HepG2 (cell line): ENCODE measurements around the gene SMAD7. TPM values are rescaled to one million over a fixed set of nuclear protein-coding genes. Genes with fewer than 3 reads are reported as not detected.

ENCODE experiments used
- ATAC-seq: fragments of 200-7000 bp; cut with Tn5 transposase; 3 replicates; pipeline ENCODE4 v1.9.1; 2020; ENCODE audit warnings: mild to moderate bottlenecking, moderate library complexity
- BruUV-seq: library from RNA; stranded (reverse); fragments of 400-500 nt; replicated peaks from 2 replicates; lab custom pipeline; 2021; lab: Mats Ljungman, UMichigan
- CTCF ChIA-PET: fragments of 300-600 bp; formaldehyde crosslinking; extraction: SDS; loops from one replicate; lab custom pipeline; 2021; ENCODE audit warnings: low total read pairs, inconsistent platforms, low intra/inter-chr PET ratio; lab: Yijun Ruan, JAX
- POLR2A ChIA-PET: fragments of 350-600 bp; sonication (Branson Sonifier 250); formaldehyde crosslinking; loops from one replicate; lab custom pipeline; 2020; ENCODE audit warnings: antibody characterized with exemption, inconsistent platforms; lab: Yijun Ruan, JAX
- DNase-seq: peaks from one replicate; pipeline ENCODE4 v3.0.0-alpha.2; 2015; ENCODE audit warnings: low spot score
- FAIRE-seq: peaks from 3 replicates; lab custom pipeline; 2011; peaks lifted over from hg19 to GRCh38; lab: Jason Lieb, UNC
- H2AFZ ChIP-seq: one replicate; pipeline ENCODE4 v1.6.1; 2011; ENCODE audit warnings: low read length, inconsistent platforms
- H3K27ac ChIP-seq: fragments of 300-600 bp; 3 replicates; pipeline ENCODE4 v1.8.0; 2011; ENCODE audit warnings: mixed run types, mild to moderate bottlenecking, mixed read lengths, low read length, inconsistent platforms; ENCODE audit not compliant: insufficient read depth; ENCODE audit errors: extremely low read length
- H3K27me3 ChIP-seq, 2 experiments: fragments of 200-600 bp in 1 of 2; 2 replicates in 1 of 2; 3 replicates in 1 of 2; pipeline versions ENCODE4 v1.6.0 to v1.8.0; 2011; ENCODE audit warnings: low read length in 2 of 2, mild to moderate bottlenecking in 2 of 2, moderate library complexity in 2 of 2, inconsistent platforms in 1 of 2; ENCODE audit not compliant: insufficient read depth in 2 of 2, control insufficient read depth in 1 of 2
- H3K36me3 ChIP-seq, 2 experiments: fragments of 200-600 bp in 1 of 2; replicated peaks in 1 of 2; 2 replicates in 1 of 2; 3 replicates in 1 of 2; pipeline versions ENCODE4 v1.5.1 to v1.8.0; 2011; ENCODE audit warnings: low read length in 2 of 2, inconsistent platforms in 1 of 2; ENCODE audit not compliant: insufficient read depth in 2 of 2, control insufficient read depth in 1 of 2
- H3K4me1 ChIP-seq: 2 replicates; pipeline ENCODE4 v1.5.1; 2012; ENCODE audit warnings: low read length, inconsistent platforms; ENCODE audit not compliant: insufficient read depth
- H3K4me2 ChIP-seq: 2 replicates; pipeline ENCODE4 v1.6.0; 2011; ENCODE audit warnings: low read depth, low read length, inconsistent platforms
- H3K4me3 ChIP-seq, 3 experiments: fragments of 200-600 bp in 1 of 3; sonication (generic), shearing (Covaris generic) in 1 of 3; replicated peaks in 1 of 3; 2 replicates each; pipeline ENCODE4 v1.5.1; 2011 to 2016; ENCODE audit warnings: low read length in 3 of 3, inconsistent platforms in 2 of 3, low read depth in 2 of 3, mild to moderate bottlenecking in 2 of 3, control low read depth in 1 of 3, mixed read lengths in 1 of 3; ENCODE audit not compliant: insufficient read depth in 1 of 3
- H3K79me2 ChIP-seq: one replicate; pipeline ENCODE4 v1.6.1; 2011; ENCODE audit warnings: low read length, inconsistent platforms; ENCODE audit not compliant: insufficient read depth
- H3K9ac ChIP-seq: 2 replicates; pipeline ENCODE4 v1.6.0; 2011; ENCODE audit warnings: mild to moderate bottlenecking, low read depth, low read length, inconsistent platforms; ENCODE audit not compliant: insufficient read depth
- H3K9me3 ChIP-seq: 2 replicates; pipeline ENCODE4 v1.5.1; 2012; ENCODE audit warnings: mild to moderate bottlenecking, low read length
- H4K20me1 ChIP-seq: 2 replicates; pipeline ENCODE4 v1.6.0; 2011; ENCODE audit warnings: inconsistent platforms, mild to moderate bottlenecking, low read length, moderate library complexity; ENCODE audit not compliant: insufficient read depth
- JDP2 ChIP-seq: sonication (generic); formaldehyde crosslinking; IDR thresholded peaks from 2 replicates; pipeline ENCODE4 v1.8.1; 2022; ENCODE audit warnings: missing genetic modification reagents, borderline replicate concordance
- PCBP2 ChIP-seq: fragments of 200-400 bp; formaldehyde crosslinking; optimal IDR thresholded peaks from 2 replicates; pipeline ENCODE3; 2018; ENCODE audit warnings: low read length, low read depth; ENCODE audit not compliant: poor library complexity, severe bottlenecking
- SRSF1 ChIP-seq: fragments of 200-400 bp; formaldehyde crosslinking; optimal IDR thresholded peaks from 2 replicates; pipeline ENCODE3; 2017; ENCODE audit warnings: mild to moderate bottlenecking, low read depth, low read length, moderate library complexity
- TIGD3 ChIP-seq: sonication (generic); formaldehyde crosslinking; IDR thresholded peaks from 2 replicates; pipeline ENCODE4 v1.5.1; 2020; ENCODE audit warnings: mild to moderate bottlenecking, missing genetic modification reagents, borderline replicate concordance
- ZBTB42 ChIP-seq: sonication (generic); formaldehyde crosslinking; IDR thresholded peaks from 2 replicates; pipeline ENCODE4 v1.5.0; 2020; ENCODE audit warnings: mild to moderate bottlenecking, missing genetic modification reagents
- ZFX ChIP-seq: sonication (generic); formaldehyde crosslinking; IDR thresholded peaks from 2 replicates; pipeline ENCODE4 v1.4.0; 2020; ENCODE audit warnings: mild to moderate bottlenecking, low read depth, missing genetic modification reagents, moderate library complexity
- ZKSCAN1 ChIP-seq: fragments of 150-350 bp; IDR thresholded peaks from 2 replicates; pipeline ENCODE4 v1.6.1; 2014; ENCODE audit warnings: low read length
- ZNF615 ChIP-seq: sonication (generic); formaldehyde crosslinking; IDR thresholded peaks from 2 replicates; pipeline ENCODE4 v1.5.0; 2020; ENCODE audit warnings: mild to moderate bottlenecking, missing genetic modification reagents, borderline replicate concordance
- ZNF639 ChIP-seq: conservative IDR thresholded peaks from 2 replicates; pipeline ENCODE4 v1.6.1; 2018; ENCODE audit warnings: missing genetic modification reagents
- WGBS: methylation state at CpG from one replicate; pipeline ENCODE4 v1.1.6; 2017; ENCODE audit warnings: low lambda C conversion rate; 5-methylcytosine and 5-hydroxymethylcytosine counted together
- in situ Hi-C: cut with HindIII; loops from 2 replicates; pipeline ENCODE4 v1.10.0; 2017; ENCODE audit warnings: low pct_unique_long_range_greater_than_20kb; ENCODE audit not compliant: extremely low pct_ligation_motif_present
- intact Hi-C: fragments of 100-400 bp; cut with micrococcal nuclease; formaldehyde crosslinking; loops from one replicate; pipeline ENCODE4 v1.10.0; 2022; ENCODE audit not compliant: unreplicated experiment
- polyA plus RNA-seq, 8 experiments: library from polyadenylated mRNA; depleted of rRNA in 3 of 8; stranded (reverse) in 7 of 8; unstranded in 1 of 8; fragments of >200 nt; fragmentation: Illumina TruSeq in 4 of 8; extraction: Trizol in 4 of 8; gene quantifications; 2 replicates each; pipeline versions ENCODE4 v1.2.1 to v1.2.3, GENCODE V29; 2011 to 2016; ENCODE audit warnings: low read depth in 4 of 8, missing spikeins in 1 of 8, mixed read lengths in 1 of 8; ENCODE audit not compliant: insufficient read depth in 1 of 8
- total RNA-seq, 5 experiments: library from RNA; depleted of rRNA; stranded (reverse); fragments of >200 nt; fragmentation: Illumina TruSeq; extraction: Trizol; gene quantifications; 2 replicates each; pipeline ENCODE4 v1.2.3, GENCODE V29; 2016; ENCODE audit warnings: low read depth in 1 of 5
- TF ChIP-seq, protein P1 (sequence below): sonication (generic); formaldehyde crosslinking; IDR thresholded peaks from 2 replicates; pipeline ENCODE4 v1.4.0; 2020; ENCODE audit warnings: mild to moderate bottlenecking, missing genetic modification reagents
- TF ChIP-seq, protein P2 (sequence below): sonication (generic); formaldehyde crosslinking; IDR thresholded peaks from 2 replicates; pipeline ENCODE4 v1.4.0; 2020; ENCODE audit warnings: missing genetic modification reagents

SMAD7 gene
- total and polyA plus RNA-seq, 2 of the 13 experiments (the other 11 are each of a cell fraction or from before 2014, with no cell fraction given), result 17.4 to 24.7 TPM

DNA sequence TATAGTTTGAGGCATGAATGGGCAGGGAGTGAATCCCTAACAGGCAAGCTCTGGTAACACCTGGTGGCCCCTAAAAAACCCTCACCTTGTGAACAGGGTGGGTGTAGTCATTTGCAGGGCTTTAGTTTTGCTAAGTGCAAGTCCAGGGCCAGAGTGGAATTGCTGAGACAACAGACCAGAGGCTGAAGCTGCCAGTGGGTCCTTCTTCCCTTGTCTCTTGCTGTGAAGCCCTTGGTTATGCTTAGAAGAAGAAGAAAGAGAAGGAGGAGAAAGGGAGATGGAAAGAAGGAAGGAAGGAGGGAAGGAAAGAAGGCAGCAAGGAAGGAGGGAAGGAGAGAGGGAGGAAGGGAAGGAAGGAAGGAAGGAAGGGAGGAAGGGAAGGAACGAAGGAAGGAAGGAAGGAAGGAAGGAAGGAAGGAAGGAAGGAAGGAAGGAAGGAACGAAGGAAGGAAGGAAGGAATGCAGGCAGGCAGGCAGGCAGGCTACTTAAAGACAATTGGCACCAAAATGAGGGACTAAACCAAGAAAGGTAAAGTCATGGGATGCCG is 45.8 kb downstream of the SMAD7 start:
- Histone ChIP-seq H3K9me3 (no peaks in the 10 kb centered on the region), H4K20me1 (no peaks in the 10 kb centered on the region), H3K9ac (no peak overlapping the region), H2AFZ (no peak overlapping the region), H3K4me2 (no peak overlapping the region), H3K27ac (no peak overlapping the region), H3K4me3 (no peak overlapping the region), H3K4me1 (peaks cover 43% of the 10 kb centered on the region), H3K36me3 (no peaks in the 10 kb centered on the region), H3K27me3 (no peaks in the 10 kb centered on the region), H3K79me2 (peaks cover 4% of the 10 kb centered on the region)
- DNase-seq (no peak), FAIRE-seq (no peak), ATAC-seq (no peak)
- TF ChIP-seq TIGD3 (no peak), ZNF639 (CRISPR knock-in tag) (no peak), JDP2 (CRISPR knock-in tag) (no peak), ZNF615 (CRISPR knock-in tag) (no peak), ZFX (no peak), PCBP2 (no peak), ZBTB42 (CRISPR knock-in tag) (no peak), SRSF1 (no peak), ZKSCAN1 (no peak)
- TF ChIP-seq, protein P1, sequence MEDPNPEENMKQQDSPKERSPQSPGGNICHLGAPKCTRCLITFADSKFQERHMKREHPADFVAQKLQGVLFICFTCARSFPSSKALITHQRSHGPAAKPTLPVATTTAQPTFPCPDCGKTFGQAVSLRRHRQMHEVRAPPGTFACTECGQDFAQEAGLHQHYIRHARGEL (CRISPR knock-in tag), result no peak
- TF ChIP-seq, protein P2, sequence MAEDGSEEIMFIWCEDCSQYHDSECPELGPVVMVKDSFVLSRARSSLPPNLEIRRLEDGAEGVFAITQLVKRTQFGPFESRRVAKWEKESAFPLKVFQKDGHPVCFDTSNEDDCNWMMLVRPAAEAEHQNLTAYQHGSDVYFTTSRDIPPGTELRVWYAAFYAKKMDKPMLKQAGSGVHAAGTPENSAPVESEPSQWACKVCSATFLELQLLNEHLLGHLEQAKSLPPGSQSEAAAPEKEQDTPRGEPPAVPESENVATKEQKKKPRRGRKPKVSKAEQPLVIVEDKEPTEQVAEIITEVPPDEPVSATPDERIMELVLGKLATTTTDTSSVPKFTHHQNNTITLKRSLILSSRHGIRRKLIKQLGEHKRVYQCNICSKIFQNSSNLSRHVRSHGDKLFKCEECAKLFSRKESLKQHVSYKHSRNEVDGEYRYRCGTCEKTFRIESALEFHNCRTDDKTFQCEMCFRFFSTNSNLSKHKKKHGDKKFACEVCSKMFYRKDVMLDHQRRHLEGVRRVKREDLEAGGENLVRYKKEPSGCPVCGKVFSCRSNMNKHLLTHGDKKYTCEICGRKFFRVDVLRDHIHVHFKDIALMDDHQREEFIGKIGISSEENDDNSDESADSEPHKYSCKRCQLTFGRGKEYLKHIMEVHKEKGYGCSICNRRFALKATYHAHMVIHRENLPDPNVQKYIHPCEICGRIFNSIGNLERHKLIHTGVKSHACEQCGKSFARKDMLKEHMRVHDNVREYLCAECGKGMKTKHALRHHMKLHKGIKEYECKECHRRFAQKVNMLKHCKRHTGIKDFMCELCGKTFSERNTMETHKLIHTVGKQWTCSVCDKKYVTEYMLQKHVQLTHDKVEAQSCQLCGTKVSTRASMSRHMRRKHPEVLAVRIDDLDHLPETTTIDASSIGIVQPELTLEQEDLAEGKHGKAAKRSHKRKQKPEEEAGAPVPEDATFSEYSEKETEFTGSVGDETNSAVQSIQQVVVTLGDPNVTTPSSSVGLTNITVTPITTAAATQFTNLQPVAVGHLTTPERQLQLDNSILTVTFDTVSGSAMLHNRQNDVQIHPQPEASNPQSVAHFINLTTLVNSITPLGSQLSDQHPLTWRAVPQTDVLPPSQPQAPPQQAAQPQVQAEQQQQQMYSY (CRISPR knock-in tag), result no peak
- POLR2A ChIA-PET, result interaction anchor here (0.8 kb wide), 1 partner anchor 47 kb away, joined by 3 read pairs; no protein-coding TSS in a partner anchor
- 90% methylated on average over 3 of the region's 3 CpGs for WGBS
- CTCF ChIA-PET, result no interaction called here
- intact Hi-C loops, result no loop called here
- in situ Hi-C loops, result loop anchor here (5.0 kb wide), 1 partner anchor 228 kb away; no protein-coding TSS in a partner anchor
- no TSS peak for BruUV-seq
